D341Med (cell line): Measurements from ENCODE around the gene TBC1D22A.

Experiments used
- DNase-seq: peaks from one replicate; pipeline ENCODE4 v3.0.0; 2012; ENCODE audit warnings: low spot score

TBC1D22A gene

GRCh38 chr22:46795845-46796565 is 33.6 kb downstream of the TBC1D22A start:
- no peak for DNase-seq

GRCh38 chr22:46796566-46797195 is 34.2 kb downstream of the TBC1D22A start:
- no peak for DNase-seq

DNA sequence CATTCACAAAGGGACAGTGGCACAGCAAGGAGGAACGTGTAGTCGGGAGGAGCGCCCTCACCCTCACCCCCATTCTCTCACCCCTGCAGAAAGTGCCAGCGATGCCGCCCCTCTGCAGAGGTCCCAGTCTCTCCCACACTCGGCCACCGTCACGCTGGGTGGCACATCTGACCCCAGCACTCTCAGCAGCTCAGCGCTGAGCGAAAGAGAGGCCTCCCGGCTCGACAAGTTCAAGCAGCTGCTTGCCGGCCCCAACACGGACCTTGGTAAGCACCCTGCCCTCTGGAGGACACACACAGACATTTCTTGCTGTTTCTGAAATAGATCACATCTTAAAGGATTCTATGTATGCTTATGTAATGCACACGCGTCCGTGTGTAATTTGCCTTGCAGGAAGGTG is 34.9 kb downstream of the TBC1D22A start:
- DNase-seq: no peak

- no peak for DNase-seq
Observed at GRCh38 chr22:46798041-46798365, 35.6 kb downstream of the TBC1D22A start.

DNA sequence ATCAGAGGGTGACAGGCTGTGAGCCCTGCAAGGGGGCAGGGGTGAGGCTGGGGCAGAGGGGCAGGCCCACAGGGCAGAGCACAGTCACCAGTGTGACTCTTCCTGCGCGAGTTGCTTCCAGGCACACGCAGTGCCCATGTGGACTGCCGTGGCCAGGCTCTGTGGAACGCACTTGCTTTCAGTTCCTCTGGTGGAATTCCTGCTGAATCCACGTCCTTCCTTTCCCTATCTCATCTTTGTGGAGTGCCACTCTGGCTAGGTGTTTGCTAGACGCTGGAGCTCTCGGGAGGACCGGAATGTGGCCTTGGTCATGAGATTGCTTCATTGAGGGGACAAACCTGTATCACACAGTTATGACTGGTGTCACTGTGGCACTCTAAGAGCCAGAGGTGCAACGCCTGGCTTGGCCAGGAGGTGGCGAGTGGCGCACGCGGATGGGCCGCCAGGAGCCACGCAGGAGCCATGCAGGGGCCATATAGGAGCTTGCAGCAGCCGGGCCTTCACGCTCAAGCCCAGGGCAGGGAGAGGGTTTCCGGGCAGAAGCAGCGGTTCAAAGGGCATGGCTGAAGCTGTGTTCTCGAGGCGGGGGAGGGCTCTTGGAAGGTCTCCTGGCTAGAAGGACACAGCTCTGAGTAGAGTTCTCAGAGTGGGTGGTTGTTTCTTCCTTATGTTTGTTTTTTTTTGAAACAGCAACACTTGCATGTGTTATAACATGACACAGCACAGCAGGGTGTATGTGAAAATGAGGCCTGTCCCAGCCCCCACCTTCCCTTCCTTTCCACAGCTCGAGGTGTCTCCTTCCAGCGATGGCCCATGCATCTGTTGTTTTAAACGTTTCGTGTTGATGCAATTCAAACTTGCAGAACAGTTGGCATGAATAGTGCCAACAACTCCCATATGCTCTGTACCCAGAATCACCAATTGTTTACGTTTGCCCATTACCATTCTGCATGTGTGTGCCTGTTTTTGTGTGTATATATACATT is 36.2 kb downstream of the TBC1D22A start:
- peak; percentile 91 for DNase-seq

GRCh38 chr22:46799626-46800025 is 37.2 kb downstream of the TBC1D22A start:
- no peak for DNase-seq

- DNase-seq: no peak
Observed at GRCh38 chr22:46800102-46800857, 37.8 kb downstream of the TBC1D22A start.

GRCh38 chr22:46801331-46801811 is 38.9 kb downstream of the TBC1D22A start:
- no peak for DNase-seq

- peak; percentile 12 for DNase-seq
Observed at GRCh38 chr22:46801826-46802607, 39.6 kb downstream of the TBC1D22A start.

GRCh38 chr22:46802608-46803027 is 40.2 kb downstream of the TBC1D22A start:
- DNase-seq: peak; percentile 18

- DNase-seq: peak; percentile 85
Observed at GRCh38 chr22:46803031-46803880, 40.8 kb downstream of the TBC1D22A start.

- DNase-seq: peak; percentile 17
Observed at GRCh38 chr22:46803936-46804335, 41.5 kb downstream of the TBC1D22A start.

- DNase-seq: no peak
Observed at GRCh38 chr22:46806794-46807193, 44.3 kb downstream of the TBC1D22A start.

- DNase-seq: no peak
Observed at GRCh38 chr22:46807458-46807857, 45.0 kb downstream of the TBC1D22A start.

DNA sequence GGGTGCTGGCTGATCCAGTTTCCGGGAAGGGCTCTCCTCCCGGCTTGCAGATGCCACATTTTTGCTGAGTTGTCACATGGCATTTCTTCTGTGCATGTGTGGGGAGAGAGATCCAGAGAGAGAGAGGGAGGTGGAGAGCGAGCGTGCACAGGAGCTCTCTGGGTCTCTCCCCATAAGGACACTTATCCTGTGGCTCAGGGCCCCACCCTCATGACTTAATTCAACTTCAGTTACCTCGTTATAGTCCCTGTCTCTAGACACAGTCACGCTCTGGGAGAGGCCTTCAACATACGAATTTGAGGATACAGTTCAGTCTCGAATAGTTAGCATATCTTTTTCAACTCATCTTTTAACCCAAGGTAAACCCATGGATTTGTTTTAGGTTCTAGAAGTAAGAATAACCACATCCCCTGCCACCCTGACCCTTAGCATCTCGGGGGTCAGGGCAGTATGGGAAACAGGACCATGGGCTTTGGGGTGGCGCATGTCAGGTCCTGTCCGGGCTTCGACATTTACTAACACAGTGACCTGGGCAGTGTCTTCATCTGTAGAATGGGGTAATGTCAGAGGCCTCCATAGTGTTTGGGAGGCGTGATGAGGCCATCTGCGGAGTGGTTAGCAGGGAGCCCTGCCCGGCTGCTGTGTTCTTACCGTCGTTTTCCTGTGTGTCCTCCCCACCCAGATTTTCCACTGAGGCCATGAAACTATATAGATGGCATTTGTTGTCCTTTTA is 46.9 kb downstream of the TBC1D22A start:
- no peak for DNase-seq

DNA sequence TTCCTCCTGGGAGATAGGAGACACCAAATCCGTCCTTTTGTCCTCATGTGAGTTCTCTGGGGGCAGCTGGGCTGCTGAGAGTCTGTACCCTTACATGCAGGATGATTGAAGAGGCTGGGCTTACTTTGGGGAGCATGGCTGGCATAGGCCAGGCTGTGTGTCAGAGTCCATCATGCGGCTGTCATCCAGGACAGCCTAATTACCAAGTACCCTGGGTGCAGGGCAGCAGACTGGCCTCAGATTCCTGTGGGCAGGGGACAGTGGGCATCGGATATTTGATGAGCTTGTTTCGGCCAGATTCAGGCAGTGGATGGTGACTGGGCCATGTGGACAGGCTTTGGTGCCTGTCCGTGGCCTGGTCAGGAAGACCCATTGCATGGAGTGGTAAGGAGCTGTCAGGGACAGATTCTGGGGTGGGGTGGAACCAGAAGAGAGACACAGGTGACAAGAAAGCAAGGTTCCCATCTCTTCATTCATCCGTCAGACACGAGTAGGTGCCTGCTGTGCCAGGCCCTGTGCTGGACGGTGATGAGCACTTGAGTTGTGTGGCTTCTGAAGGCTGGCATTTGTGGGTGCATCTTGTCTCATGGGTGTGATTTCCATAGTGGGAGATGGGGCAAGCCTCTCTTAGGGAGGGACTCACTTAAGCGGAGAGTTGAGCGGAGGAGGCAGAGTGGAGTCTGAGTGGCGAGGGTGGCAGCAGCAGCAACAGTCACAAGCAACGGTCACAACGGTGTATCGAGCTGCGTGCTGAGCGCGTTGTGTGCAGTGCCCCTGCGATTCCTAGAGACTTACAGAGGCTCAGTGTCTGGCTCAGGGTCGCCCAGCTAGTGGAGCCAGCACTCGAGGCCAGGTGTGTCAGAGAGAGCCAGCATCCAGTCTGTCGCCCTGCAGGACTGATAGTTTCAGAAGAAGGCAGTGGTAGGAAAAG is 48.7 kb downstream of the TBC1D22A start:
- DNase-seq: no peak

DNA sequence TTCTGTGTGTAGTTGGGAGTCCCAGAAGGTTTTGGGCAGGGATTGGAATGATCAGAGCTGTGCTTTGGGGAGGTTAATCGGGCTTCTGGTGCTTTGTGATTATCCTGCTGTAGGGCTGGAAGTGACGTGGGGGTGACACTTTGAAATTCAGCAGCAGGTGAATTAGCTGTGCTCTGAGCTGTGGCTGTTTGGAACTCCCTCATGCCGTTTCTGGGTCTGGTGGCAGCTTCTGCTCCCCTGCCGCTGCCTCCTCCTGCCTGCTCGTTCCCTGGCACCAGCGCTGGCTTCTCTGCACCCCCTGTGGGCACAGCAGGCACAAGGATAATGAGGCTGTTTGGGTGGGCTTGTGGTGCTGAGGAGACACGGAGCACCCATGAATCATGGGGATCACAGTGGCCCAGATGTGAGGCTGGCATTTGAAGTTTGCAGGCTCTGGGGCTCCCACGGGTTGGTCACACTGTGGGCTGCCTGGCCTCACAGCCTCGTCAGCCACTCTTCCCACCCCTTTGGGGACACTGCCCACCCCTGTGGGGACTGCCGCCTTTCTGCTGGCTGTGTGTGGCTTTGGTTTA is 49.7 kb downstream of the TBC1D22A start:
- no peak for DNase-seq

DNA sequence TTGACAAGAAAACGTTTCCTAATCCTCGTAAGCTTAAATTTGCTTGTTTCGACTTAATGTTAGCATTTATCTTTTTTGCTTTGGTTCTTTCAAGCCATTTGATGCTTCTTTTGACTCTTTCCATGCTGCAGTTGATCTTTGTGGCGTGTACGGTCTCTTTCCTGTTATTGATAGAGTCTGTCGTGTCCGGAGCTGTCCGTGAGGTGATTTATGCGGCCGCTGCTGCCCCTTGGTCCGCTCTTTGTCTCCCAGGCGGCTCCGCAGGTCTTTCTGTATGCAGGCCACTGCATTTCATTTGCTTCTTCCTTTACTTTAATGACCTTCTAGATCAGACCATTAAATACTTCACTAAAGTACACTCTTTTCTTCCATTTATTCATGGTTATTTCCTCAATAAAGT is 50.3 kb downstream of the TBC1D22A start:
- DNase-seq: no peak
